Body of pancreas (tissue), 4 donors: Measurements from ENCODE around the gene TNFRSF4. TPM values are rescaled to one million over a fixed set of nuclear protein-coding genes. Genes with fewer than 3 reads are reported as not detected.
"Not testable (repeated sequence)": the region's sequence is repeated elsewhere in the genome, so short reads cannot be mapped to it uniquely, and the experiment has no call there.

Source experiments
- ATAC-seq: fragments of 150-250 bp; one replicate; pipeline ENCODE4 v1.9.1; 2016
- DNase-seq, 4 donors: peaks; one replicate each; pipeline ENCODE4 v3.0.0-alpha.2; 2019
- H3K27ac ChIP-seq, 4 donors: fragments of 200-600 bp; sonication (generic); 1 replicate in 3 of 4; 2 replicates in 1 of 4; pipeline versions ENCODE4 v1.5.1 to v1.6.1; 2016 to 2019; ENCODE audit warnings: mild to moderate bottlenecking in 1 of 4, mixed read lengths in 1 of 4, moderate library complexity in 1 of 4
- H3K27me3 ChIP-seq, 2 donors: fragments of 200-600 bp; sonication (generic); one replicate each; pipeline ENCODE4 v1.6.0; 2016; ENCODE audit warnings: mild to moderate bottlenecking in 1 of 2
- H3K36me3 ChIP-seq, 2 donors: fragments of 200-600 bp; sonication (generic); replicated peaks in 1 of 2; 2 replicates each; pipeline ENCODE4 v1.5.1; 2016; ENCODE audit warnings: low read depth in 2 of 2; ENCODE audit not compliant: insufficient read depth in 1 of 2
- H3K4me1 ChIP-seq: fragments of 200-600 bp; sonication (generic); one replicate; pipeline ENCODE4 v1.6.0; 2016
- H3K4me3 ChIP-seq, 2 donors: fragments of 200-600 bp; sonication (generic); 1 replicate in 1 of 2; 2 replicates in 1 of 2; pipeline ENCODE4 v1.5.1; 2016 to 2019
- H3K9me3 ChIP-seq, 3 donors: fragments of 200-600 bp; sonication (generic); 1 replicate in 2 of 3; 2 replicates in 1 of 3; pipeline ENCODE4 v1.5.1; 2016
- POLR2A ChIP-seq, 3 donors: fragments of 450-650 bp; IDR thresholded peaks; one replicate each; pipeline ENCODE4 v1.6.1; 2016; ENCODE audit warnings: antibody characterized with exemption in 3 of 3, mild to moderate bottlenecking in 2 of 3
- WGBS, 2 donors: methylation state at CpG; one replicate each; pipeline ENCODE4 v1.1.5; 2017; 5-methylcytosine and 5-hydroxymethylcytosine counted together
- intact Hi-C: fragments of 100-400 bp; cut with DNase I; formaldehyde crosslinking; loops from one replicate; pipeline ENCODE4 v1.15.1; 2023
- total RNA-seq, 2 donors: library from RNA; depleted of rRNA; stranded (reverse); fragments of >200 nt; gene quantifications; one replicate each; pipeline ENCODE4 v1.1.0, GENCODE V29; 2016
- TF ChIP-seq, protein P1 (sequence below), 7 experiments: fragments of 450-650 bp in 4 of 7; fragments of 200-600 bp in 3 of 7; sonication (generic) in 3 of 7; IDR thresholded peaks; one replicate each; pipeline ENCODE4 v1.5.1; 2016 to 2019; ENCODE audit warnings: antibody characterized with exemption in 7 of 7

Gene TNFRSF4
- total RNA-seq, 2 donors from 2014 or later = 0.99 to 2.6 TPM

DNA sequence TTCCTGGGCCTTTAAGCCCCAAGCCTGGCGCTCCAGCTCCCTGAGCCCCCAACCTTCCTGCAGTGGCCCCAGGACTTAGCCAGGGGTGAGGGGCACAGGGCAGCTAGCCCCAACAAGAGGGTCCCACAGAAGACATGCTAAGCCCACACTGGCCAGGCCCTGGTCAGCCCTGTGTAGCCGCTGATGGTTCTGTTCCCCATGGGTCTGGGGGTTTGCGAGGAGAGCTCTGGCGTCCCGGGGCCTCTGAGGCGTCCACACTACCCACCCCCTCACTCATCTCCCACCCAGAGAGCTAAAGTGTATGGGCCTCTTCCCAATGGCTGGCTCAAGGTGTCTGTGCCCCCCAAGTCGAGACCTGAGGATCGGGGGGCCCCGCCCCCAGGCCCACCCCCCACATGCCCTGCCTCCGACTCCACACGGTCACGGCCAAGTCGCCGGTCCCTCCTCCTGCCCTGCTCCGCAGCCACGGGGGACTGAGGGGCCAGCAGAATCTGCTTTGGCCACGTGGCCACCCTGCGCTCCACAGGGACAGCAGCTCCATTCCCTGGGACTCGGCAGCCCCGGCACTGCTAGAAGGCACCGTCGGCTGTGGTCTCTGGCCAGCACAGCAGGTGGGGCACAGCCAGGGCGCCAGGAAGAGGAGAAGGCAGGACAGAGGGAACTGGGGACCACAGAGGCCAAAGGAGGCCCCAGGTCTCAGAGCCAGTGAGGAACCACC, 15.4 kb downstream of the TNFRSF4 start:
- no peak overlapping the region for H3K27ac ChIP-seq
- ATAC-seq (no peak), DNase-seq (no peak)
- no peaks in the 10 kb centered on the region for H3K9me3 ChIP-seq
- intact Hi-C loops = no loop called here
- H3K36me3 ChIP-seq = no peaks in the 10 kb centered on the region
- H3K4me1 ChIP-seq = peaks cover 11% of the 10 kb centered on the region
- peaks cover 0 to 13% of the 10 kb centered on the region in 2 donors for H3K27me3 ChIP-seq
- TF ChIP-seq POLR2A (IDR thresholded peaks at IDR 0.05) = no peak
- TF ChIP-seq, protein P1, sequence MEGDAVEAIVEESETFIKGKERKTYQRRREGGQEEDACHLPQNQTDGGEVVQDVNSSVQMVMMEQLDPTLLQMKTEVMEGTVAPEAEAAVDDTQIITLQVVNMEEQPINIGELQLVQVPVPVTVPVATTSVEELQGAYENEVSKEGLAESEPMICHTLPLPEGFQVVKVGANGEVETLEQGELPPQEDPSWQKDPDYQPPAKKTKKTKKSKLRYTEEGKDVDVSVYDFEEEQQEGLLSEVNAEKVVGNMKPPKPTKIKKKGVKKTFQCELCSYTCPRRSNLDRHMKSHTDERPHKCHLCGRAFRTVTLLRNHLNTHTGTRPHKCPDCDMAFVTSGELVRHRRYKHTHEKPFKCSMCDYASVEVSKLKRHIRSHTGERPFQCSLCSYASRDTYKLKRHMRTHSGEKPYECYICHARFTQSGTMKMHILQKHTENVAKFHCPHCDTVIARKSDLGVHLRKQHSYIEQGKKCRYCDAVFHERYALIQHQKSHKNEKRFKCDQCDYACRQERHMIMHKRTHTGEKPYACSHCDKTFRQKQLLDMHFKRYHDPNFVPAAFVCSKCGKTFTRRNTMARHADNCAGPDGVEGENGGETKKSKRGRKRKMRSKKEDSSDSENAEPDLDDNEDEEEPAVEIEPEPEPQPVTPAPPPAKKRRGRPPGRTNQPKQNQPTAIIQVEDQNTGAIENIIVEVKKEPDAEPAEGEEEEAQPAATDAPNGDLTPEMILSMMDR (IDR thresholded peaks at IDR 0.05) = no peak
- 79 to 85% methylated on average over 5 to 13 of the region's 23 CpGs for WGBS, 2 donors
- no peak overlapping the region for H3K4me3 ChIP-seq

DNA sequence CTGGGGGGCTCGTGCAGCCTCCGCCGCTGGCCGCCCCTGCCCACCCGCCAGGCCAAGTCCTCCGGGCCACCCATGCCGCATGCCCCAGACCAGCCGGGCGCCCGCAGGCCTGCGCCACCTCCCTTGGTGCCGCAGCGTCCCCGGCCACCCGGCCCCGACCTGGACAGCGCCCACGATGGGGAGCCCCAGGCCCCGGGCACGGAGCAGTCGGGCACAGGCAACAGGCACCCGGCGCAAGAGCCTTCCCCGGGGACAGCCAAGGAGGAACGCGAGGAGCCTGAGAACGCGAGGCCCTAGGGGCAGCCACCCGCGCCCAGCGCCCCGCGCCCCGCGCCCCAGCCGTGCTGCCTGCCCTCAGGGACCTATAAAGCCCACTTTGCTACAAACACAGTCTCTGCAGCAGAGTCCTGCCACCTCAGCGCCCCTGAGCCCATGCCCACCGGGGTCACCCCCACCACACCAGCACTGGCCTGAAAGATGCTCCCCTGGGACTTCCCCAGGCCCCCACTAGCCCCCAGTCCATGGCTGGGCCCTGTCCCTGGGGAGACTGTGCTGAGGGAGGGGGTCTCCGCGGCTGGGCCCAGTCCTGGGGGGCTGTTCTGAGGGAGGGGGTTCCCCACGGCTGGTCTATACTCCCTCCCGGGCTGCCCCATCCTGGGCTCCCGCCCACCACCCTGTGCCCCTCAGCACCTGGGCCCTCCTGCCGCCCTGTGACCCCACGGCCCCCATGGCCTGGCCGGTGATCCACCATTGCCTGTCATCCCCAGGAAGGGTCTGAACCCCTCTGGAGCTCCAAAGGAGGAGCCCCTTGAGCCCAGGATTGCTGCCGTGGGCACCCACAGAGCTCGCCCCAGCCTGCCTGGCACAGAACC, 16.2 kb downstream of the TNFRSF4 start:
- Histone ChIP-seq H3K27me3 (peaks cover 0 to 13% of the 10 kb centered on the region in 2 donors), H3K4me1 (peaks cover 11% of the 10 kb centered on the region), H3K4me3 (no peak overlapping the region), H3K9me3 (no peaks in the 10 kb centered on the region), H3K36me3 (no peaks in the 10 kb centered on the region), H3K27ac (no peak overlapping the region)
- ATAC-seq = no peak
- DNase-seq = no peak
- TF ChIP-seq, protein P1 (IDR thresholded peaks at IDR 0.05) = no peak
- no peak for TF ChIP-seq POLR2A (IDR thresholded peaks at IDR 0.05)
- intact Hi-C loops = no loop called here
- WGBS, 2 donors = 81 to 93% methylated on average over 10 to 11 of the region's 48 CpGs

GRCh38 chr1:1197188-1197500, 16.8 kb downstream of the TNFRSF4 start:
- peaks cover 11% of the 10 kb centered on the region for H3K4me1 ChIP-seq
- DNase-seq = no peak
- H3K27me3 ChIP-seq = peaks cover 0 to 13% of the 10 kb centered on the region in 2 donors
- 77 to 83% methylated on average over 2 to 3 of the region's 8 CpGs for WGBS, 2 donors
- intact Hi-C loops = no loop called here
- H3K36me3 ChIP-seq = no peaks in the 10 kb centered on the region
- H3K4me3 ChIP-seq = no peak overlapping the region
- no peak for ATAC-seq
- H3K27ac ChIP-seq = no peak overlapping the region
- no peaks in the 10 kb centered on the region for H3K9me3 ChIP-seq
- TF ChIP-seq, protein P1 (IDR thresholded peaks at IDR 0.05) = no peak
- TF ChIP-seq POLR2A (IDR thresholded peaks at IDR 0.05) = no peak

DNA sequence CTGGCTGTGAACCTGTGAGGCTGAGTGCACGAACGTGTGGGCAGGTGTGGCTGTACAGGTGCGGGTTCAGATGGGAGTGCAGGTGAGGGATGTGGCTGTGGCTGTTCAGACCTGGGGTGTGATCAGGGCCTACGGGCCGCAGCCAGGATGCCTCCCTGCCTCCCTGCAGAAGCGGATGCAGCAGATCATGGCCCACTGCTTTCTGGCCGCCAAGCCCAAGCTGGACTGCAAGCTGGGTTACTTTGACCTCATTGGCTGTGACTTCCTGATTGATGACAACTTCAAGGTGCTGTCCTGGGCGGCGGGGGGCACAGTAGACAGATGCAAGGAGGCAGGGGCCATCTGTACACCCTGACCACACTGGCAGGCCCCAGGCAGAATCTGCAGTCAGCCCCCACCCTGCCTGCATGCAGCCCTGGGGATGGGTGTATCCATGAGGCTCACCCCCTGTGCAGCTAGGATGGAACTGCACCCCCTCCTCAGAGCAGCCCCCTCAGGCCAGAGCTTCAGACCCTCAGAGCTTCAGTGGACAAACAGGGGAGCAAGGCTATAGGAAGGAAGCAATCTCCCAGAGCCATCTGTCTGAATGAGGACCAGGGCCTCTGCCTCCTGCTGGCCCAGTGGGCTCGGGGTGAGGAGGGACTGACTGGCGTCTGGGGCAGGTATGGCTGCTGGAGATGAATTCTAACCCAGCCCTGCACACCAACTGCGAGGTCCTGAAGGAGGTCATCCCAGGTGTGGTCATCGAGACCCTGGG, 17.3 kb downstream of the TNFRSF4 start:
- H3K36me3 ChIP-seq = no peaks in the 10 kb centered on the region
- WGBS, 2 donors = 86 to 90% methylated on average over 5 to 13 of the region's 13 CpGs
- no peak for TF ChIP-seq POLR2A (IDR thresholded peaks at IDR 0.05)
- TF ChIP-seq, protein P1 (IDR thresholded peaks at IDR 0.05) = no peak
- peaks cover 11% of the 10 kb centered on the region for H3K4me1 ChIP-seq
- H3K9me3 ChIP-seq = no peaks in the 10 kb centered on the region
- intact Hi-C loops = no loop called here
- H3K4me3 ChIP-seq = no peak overlapping the region
- no peak for ATAC-seq
- peaks cover 0 to 13% of the 10 kb centered on the region in 2 donors for H3K27me3 ChIP-seq
- H3K27ac ChIP-seq = no peak overlapping the region
- DNase-seq = no peak

GRCh38 chr1:1195726-1196125, 18.2 kb downstream of the TNFRSF4 start:
- H3K27me3 ChIP-seq, DNase-seq, H3K4me3 ChIP-seq, H3K4me1 ChIP-seq, ATAC-seq, intact Hi-C loops, H3K9me3 ChIP-seq, H3K36me3 ChIP-seq, H3K27ac ChIP-seq: not testable (repeated sequence)
- 97 to 98% methylated on average over 5 to 6 of the region's 6 CpGs for WGBS, 2 donors
